Body of pancreas (tissue), 4 donors: ENCODE results near the gene PHF21A. TPM values are rescaled to one million over a fixed set of nuclear protein-coding genes. Genes with fewer than 3 reads are reported as not detected.

ENCODE experiments used
- ATAC-seq: fragments of 150-250 bp; one replicate; pipeline ENCODE4 v1.9.1; 2016
- DNase-seq, 4 donors: peaks; one replicate each; pipeline ENCODE4 v3.0.0-alpha.2; 2019
- H3K27ac ChIP-seq, 4 donors: fragments of 200-600 bp; sonication (generic); 1 replicate in 3 of 4; 2 replicates in 1 of 4; pipeline versions ENCODE4 v1.5.1 to v1.6.1; 2016 to 2019; ENCODE audit warnings: mild to moderate bottlenecking in 1 of 4, mixed read lengths in 1 of 4, moderate library complexity in 1 of 4
- H3K27me3 ChIP-seq, 2 donors: fragments of 200-600 bp; sonication (generic); one replicate each; pipeline ENCODE4 v1.6.0; 2016; ENCODE audit warnings: mild to moderate bottlenecking in 1 of 2
- H3K36me3 ChIP-seq, 2 donors: fragments of 200-600 bp; sonication (generic); replicated peaks in 1 of 2; 2 replicates each; pipeline ENCODE4 v1.5.1; 2016; ENCODE audit warnings: low read depth in 2 of 2; ENCODE audit not compliant: insufficient read depth in 1 of 2
- H3K4me1 ChIP-seq: fragments of 200-600 bp; sonication (generic); one replicate; pipeline ENCODE4 v1.6.0; 2016
- H3K4me3 ChIP-seq, 2 donors: fragments of 200-600 bp; sonication (generic); 1 replicate in 1 of 2; 2 replicates in 1 of 2; pipeline ENCODE4 v1.5.1; 2016 to 2019
- H3K9me3 ChIP-seq, 3 donors: fragments of 200-600 bp; sonication (generic); 1 replicate in 2 of 3; 2 replicates in 1 of 3; pipeline ENCODE4 v1.5.1; 2016
- POLR2A ChIP-seq, 3 donors: fragments of 450-650 bp; IDR thresholded peaks; one replicate each; pipeline ENCODE4 v1.6.1; 2016; ENCODE audit warnings: antibody characterized with exemption in 3 of 3, mild to moderate bottlenecking in 2 of 3
- WGBS, 2 donors: methylation state at CpG; one replicate each; pipeline ENCODE4 v1.1.5; 2017; 5-methylcytosine and 5-hydroxymethylcytosine counted together
- intact Hi-C: fragments of 100-400 bp; cut with DNase I; formaldehyde crosslinking; loops from one replicate; pipeline ENCODE4 v1.15.1; 2023
- total RNA-seq, 2 donors: library from RNA; depleted of rRNA; stranded (reverse); fragments of >200 nt; gene quantifications; one replicate each; pipeline ENCODE4 v1.1.0, GENCODE V29; 2016
- TF ChIP-seq, protein P1 (sequence below), 7 experiments: fragments of 450-650 bp in 4 of 7; fragments of 200-600 bp in 3 of 7; sonication (generic) in 3 of 7; IDR thresholded peaks; one replicate each; pipeline ENCODE4 v1.5.1; 2016 to 2019; ENCODE audit warnings: antibody characterized with exemption in 7 of 7

PHF21A gene
- total RNA-seq, 2 donors from 2014 or later: 11.7 to 49.4 TPM

DNA sequence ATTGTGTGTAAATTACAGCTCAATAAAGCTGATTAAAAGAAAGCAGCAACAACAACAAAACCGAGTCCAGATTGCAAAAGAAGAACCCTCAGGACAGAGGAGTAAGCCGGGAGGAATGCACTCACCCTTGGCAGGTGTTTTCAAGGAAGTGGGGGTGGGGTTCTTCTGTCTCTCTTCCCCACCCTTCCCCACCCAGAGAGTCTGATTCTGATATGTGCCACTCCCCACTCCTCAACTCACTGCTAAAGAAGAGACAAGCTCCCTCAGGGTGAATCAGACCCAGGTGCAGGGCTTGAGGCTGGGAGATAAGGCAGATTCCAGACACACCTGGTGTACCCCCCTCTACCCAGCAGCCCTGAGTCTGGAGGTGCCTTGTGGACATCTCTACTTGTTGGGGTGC is 38.4 kb upstream of the PHF21A start:
- DNase-seq (no peak), ATAC-seq (no peak)
- intact Hi-C loops: no loop called here
- Histone ChIP-seq H3K36me3 (no peaks in the 10 kb centered on the region), H3K4me1 (no peaks in the 10 kb centered on the region), H3K9me3 (no peaks in the 10 kb centered on the region), H3K4me3 (no peak overlapping the region), H3K27me3 (no peaks in the 10 kb centered on the region), H3K27ac (no peak overlapping the region)
- WGBS, 2 donors: 25 to 35% methylated on average over 2 of the region's 2 CpGs
- TF ChIP-seq POLR2A (IDR thresholded peaks at IDR 0.05): no peak
- TF ChIP-seq, protein P1, sequence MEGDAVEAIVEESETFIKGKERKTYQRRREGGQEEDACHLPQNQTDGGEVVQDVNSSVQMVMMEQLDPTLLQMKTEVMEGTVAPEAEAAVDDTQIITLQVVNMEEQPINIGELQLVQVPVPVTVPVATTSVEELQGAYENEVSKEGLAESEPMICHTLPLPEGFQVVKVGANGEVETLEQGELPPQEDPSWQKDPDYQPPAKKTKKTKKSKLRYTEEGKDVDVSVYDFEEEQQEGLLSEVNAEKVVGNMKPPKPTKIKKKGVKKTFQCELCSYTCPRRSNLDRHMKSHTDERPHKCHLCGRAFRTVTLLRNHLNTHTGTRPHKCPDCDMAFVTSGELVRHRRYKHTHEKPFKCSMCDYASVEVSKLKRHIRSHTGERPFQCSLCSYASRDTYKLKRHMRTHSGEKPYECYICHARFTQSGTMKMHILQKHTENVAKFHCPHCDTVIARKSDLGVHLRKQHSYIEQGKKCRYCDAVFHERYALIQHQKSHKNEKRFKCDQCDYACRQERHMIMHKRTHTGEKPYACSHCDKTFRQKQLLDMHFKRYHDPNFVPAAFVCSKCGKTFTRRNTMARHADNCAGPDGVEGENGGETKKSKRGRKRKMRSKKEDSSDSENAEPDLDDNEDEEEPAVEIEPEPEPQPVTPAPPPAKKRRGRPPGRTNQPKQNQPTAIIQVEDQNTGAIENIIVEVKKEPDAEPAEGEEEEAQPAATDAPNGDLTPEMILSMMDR (IDR thresholded peaks at IDR 0.05): no peak

DNA sequence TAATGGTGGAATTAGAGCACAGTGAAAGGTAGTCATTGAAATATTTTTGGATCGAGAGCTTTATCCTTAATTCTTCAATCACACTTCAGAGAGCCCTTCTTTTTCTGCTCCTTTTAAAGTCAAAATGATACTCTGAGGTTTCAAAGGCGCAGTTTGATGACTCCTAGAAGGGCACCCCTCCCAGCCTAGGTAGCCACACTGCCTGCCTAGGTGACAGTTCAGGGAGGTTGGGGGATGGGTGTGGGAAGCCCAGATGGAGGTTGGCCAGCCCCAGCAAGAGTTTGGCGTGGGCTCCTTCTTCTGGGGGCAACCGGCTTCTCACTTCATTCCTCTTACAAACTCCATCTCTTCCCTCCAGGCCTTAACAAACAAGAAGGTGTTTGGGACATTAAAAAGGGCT is 28.6 kb upstream of the PHF21A start:
- Histone ChIP-seq H3K9me3 (no peaks in the 10 kb centered on the region), H3K36me3 (no peaks in the 10 kb centered on the region), H3K27me3 (no peaks in the 10 kb centered on the region), H3K27ac (no peak overlapping the region), H3K4me3 (no peak overlapping the region), H3K4me1 (no peaks in the 10 kb centered on the region)
- 55 to 73% methylated on average over 3 to 4 of the region's 4 CpGs for WGBS, 2 donors
- no peak for ATAC-seq
- TF ChIP-seq POLR2A (IDR thresholded peaks at IDR 0.05): no peak
- TF ChIP-seq, protein P1 (IDR thresholded peaks at IDR 0.05): no peak
- DNase-seq: no peak
- intact Hi-C loops: no loop called here

DNA sequence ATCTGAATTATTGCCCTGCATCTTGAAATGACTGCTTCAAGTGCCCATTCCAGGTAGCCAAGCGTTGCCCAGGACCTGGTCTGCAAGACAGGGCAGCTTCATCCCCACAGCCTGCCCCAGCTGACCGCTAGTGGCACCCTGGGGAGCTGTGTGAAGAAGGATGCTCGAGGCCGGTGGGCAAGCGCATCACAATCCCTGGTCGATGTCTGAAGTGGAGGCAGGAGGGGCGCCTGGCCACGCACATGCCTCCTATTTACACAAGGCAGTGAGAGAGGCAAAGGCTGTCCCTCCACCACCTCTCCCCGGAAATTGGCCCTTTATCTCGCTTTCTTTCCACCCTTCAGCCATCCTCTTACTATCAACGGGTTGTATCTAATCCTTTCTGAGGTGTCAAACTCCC is 28.1 kb upstream of the PHF21A start:
- ATAC-seq (no peak), DNase-seq (no peak)
- Histone ChIP-seq H3K4me3 (no peak overlapping the region), H3K4me1 (no peaks in the 10 kb centered on the region), H3K27ac (no peak overlapping the region), H3K27me3 (no peaks in the 10 kb centered on the region), H3K9me3 (no peaks in the 10 kb centered on the region), H3K36me3 (no peaks in the 10 kb centered on the region)
- 14 to 15% methylated on average over 11 of the region's 11 CpGs for WGBS, 2 donors
- TF ChIP-seq, protein P1 (IDR thresholded peaks at IDR 0.05): no peak
- no peak for TF ChIP-seq POLR2A (IDR thresholded peaks at IDR 0.05)
- intact Hi-C loops: no loop called here

DNA sequence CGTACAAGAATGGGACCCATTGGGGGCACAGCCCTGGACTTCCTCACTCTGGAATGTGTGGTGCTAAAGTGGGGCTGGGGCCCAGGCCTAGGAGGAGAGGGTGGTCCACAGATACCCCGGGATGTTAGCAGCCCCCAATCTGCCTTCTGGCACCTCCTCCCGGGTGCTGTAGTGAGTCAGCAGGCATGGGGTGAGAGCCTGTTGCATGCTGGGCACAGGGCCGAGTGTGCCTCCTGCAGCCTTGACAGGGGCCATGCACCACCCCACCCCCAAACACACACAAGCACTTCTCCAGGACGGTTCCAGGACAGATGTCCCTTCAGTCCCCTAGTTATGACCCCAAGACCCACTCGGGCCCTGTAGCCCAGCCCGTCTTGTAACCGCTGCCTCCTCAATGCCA is 23.5 kb upstream of the PHF21A start:
- intact Hi-C loops: no loop called here
- 72 to 75% methylated on average over 7 to 8 of the region's 8 CpGs for WGBS, 2 donors
- no peak overlapping the region for H3K4me3 ChIP-seq

More for the DNA sequence above, 23.5 kb upstream of the PHF21A start:
- Histone ChIP-seq H3K36me3 (no peaks in the 10 kb centered on the region), H3K4me1 (no peaks in the 10 kb centered on the region), H3K27ac (no peak overlapping the region), H3K9me3 (no peaks in the 10 kb centered on the region), H3K27me3 (no peaks in the 10 kb centered on the region)
- DNase-seq: no peak
- TF ChIP-seq POLR2A (IDR thresholded peaks at IDR 0.05): no peak
- TF ChIP-seq, protein P1 (IDR thresholded peaks at IDR 0.05): no peak
- no peak for ATAC-seq
